Psoas muscle (tissue), 8 donors: ENCODE data around the gene CNKSR3. TPM values are rescaled to one million over a fixed set of nuclear protein-coding genes. Genes with fewer than 3 reads are reported as not detected.

Experiments
- ATAC-seq, 4 donors: fragments of 200-7000 bp; cut with Tn5 transposase; one replicate each; pipeline ENCODE4 v1.9.1; 2020; ENCODE audit warnings: moderate library complexity in 3 of 4, mild to moderate bottlenecking in 2 of 4
- DNase-seq, 2 donors: peaks; one replicate each; pipeline ENCODE4 v3.0.0-alpha.2; 2020
- H3K27ac ChIP-seq: fragments of 200-600 bp; one replicate; pipeline ENCODE4 v1.8.0; 2022
- H3K27me3 ChIP-seq, 3 donors: fragments of 200-600 bp in 1 of 3; one replicate each; pipeline versions ENCODE4 v1.6.1 to v1.8.0; 2013 to 2022; ENCODE audit warnings: low read length in 2 of 3, mild to moderate bottlenecking in 2 of 3, moderate library complexity in 1 of 3; ENCODE audit not compliant: insufficient read depth in 3 of 3
- H3K36me3 ChIP-seq, 2 donors: fragments of 200-600 bp in 1 of 2; one replicate each; pipeline versions ENCODE4 v1.6.1 to v1.8.0; 2013 to 2022; ENCODE audit warnings: low read depth in 1 of 2, mild to moderate bottlenecking in 1 of 2, moderate library complexity in 1 of 2; ENCODE audit not compliant: insufficient read depth in 1 of 2
- H3K4me1 ChIP-seq: fragments of 200-600 bp; one replicate; pipeline ENCODE4 v1.8.0; 2022
- H3K4me3 ChIP-seq: fragments of 200-600 bp; one replicate; pipeline ENCODE4 v1.8.0; 2022; ENCODE audit warnings: mild to moderate bottlenecking
- H3K9me3 ChIP-seq: fragments of 200-600 bp; one replicate; pipeline ENCODE4 v1.8.0; 2022
- CTCF ChIP-seq: fragments of 200-600 bp; IDR thresholded peaks from one replicate; pipeline ENCODE4 v1.8.0; 2022; ENCODE audit warnings: antibody characterized with exemption
- WGBS, 3 donors: extraction: QIAGEN DNeasy Blood & Tissue Kit; methylation state at CpG; one replicate each; pipeline versions ENCODE4 v1.1.6 to v1.1.7; 2013; 5-methylcytosine and 5-hydroxymethylcytosine counted together
- intact Hi-C, 2 donors: fragments of 100-400 bp; cut with DNase I; formaldehyde crosslinking; loops; one replicate each; pipeline versions ENCODE4 v1.11.0 to v1.14.2; 2022
- polyA plus RNA-seq, 3 donors: library from polyadenylated mRNA; stranded (reverse); fragments of 200-250 nt; gene quantifications; one replicate each; pipeline ENCODE4 v1.2.3, GENCODE V29; 2013
- total RNA-seq, 4 donors: library from RNA; stranded (reverse); fragmentation: NEBNext Ultra II Directional in 2 of 4; extraction: Animal tissue kit (Norgen Biotek cat#: 25700) in 2 of 4; gene quantifications; one replicate each; pipeline versions ENCODE4 v1.2.1 to v1.2.4, GENCODE V29; 2021 to 2023
- donor health status: healthy with polysubstance abuse.
- donor health status: DM: no; HTN: no; CAD: no; lungs with moderate emphysema.
- donor health status: Bipolar disorder and iron deficiency.
- donor health status: healthy.
- donor health status: DM: yes; HTN: yes; CAD: no.
- donor health status: DM: no; HTN: no; CAD: no.
- donor health status: DM: no; HTN: no; CAD: no.
- donor health status: DM: yes; HTN: yes; CAD: no.

CNKSR3 gene
- total and polyA plus RNA-seq, 7 donors = 0.90 to 4.7 (median 2.3) TPM

GRCh38 chr6:154347981-154348380 lies 162.5 kb downstream of the CNKSR3 start:
- H3K36me3 ChIP-seq = no peaks in the 10 kb centered on the region
- 87 to 92% (median 88%) methylated on average over 6 of the region's 6 CpGs for WGBS, 3 donors
- no peak for DNase-seq

GRCh38 chr6:154345811-154346210 lies 164.7 kb downstream of the CNKSR3 start:
- intact Hi-C loops = no loop called here
- Histone ChIP-seq H3K9me3 (no peaks in the 10 kb centered on the region), H3K4me1 (no peaks in the 10 kb centered on the region), H3K36me3 (no peaks in the 10 kb centered on the region), H3K4me3 (no peak overlapping the region), H3K27me3 (peaks cover 0 to 4% (median 0%) of the 10 kb centered on the region in 3 donors), H3K27ac (no peak overlapping the region)
- no peak for TF ChIP-seq CTCF
- 83 to 89% (median 84%) methylated on average over 4 of the region's 4 CpGs for WGBS, 3 donors
- no peak for ATAC-seq
- DNase-seq = no peak

More at GRCh38 chr6:154347981-154348380, 162.5 kb downstream of the CNKSR3 start:
- intact Hi-C loops = no loop called here
- no peak overlapping the region for H3K4me3 ChIP-seq
- no peak for ATAC-seq
- H3K27ac ChIP-seq = no peak overlapping the region
- TF ChIP-seq CTCF = no peak
- peaks cover 0 to 4% (median 0%) of the 10 kb centered on the region in 3 donors for H3K27me3 ChIP-seq
- no peaks in the 10 kb centered on the region for H3K4me1 ChIP-seq
- no peaks in the 10 kb centered on the region for H3K9me3 ChIP-seq

GRCh38 chr6:154343473-154344308 lies 166.8 kb downstream of the CNKSR3 start:
- DNase-seq (no peak), ATAC-seq (no peak)
- Histone ChIP-seq H3K27ac (no peak overlapping the region), H3K4me3 (no peak overlapping the region), H3K9me3 (no peaks in the 10 kb centered on the region), H3K36me3 (no peaks in the 10 kb centered on the region), H3K27me3 (peaks cover 0 to 4% (median 0%) of the 10 kb centered on the region in 3 donors), H3K4me1 (no peaks in the 10 kb centered on the region)
- intact Hi-C loops = no loop called here
- no peak for TF ChIP-seq CTCF
- 63 to 69% (median 67%) methylated on average over 16 of the region's 16 CpGs for WGBS, 3 donors

- Histone ChIP-seq H3K9me3 (no peaks in the 10 kb centered on the region), H3K27ac (no peak overlapping the region), H3K36me3 (no peaks in the 10 kb centered on the region), H3K4me1 (no peaks in the 10 kb centered on the region), H3K4me3 (no peak overlapping the region), H3K27me3 (peaks cover 0 to 4% (median 0%) of the 10 kb centered on the region in 3 donors)
- no peak for TF ChIP-seq CTCF
- DNase-seq (no peak), ATAC-seq (no peak)
- intact Hi-C loops = no loop called here
- 58 to 65% (median 65%) methylated on average over 5 of the region's 5 CpGs for WGBS, 3 donors
These were observed 168.6 kb downstream of the CNKSR3 start for GRCh38 chr6:154341871-154342270.
